Tongue (tissue), 2 donors: ENCODE measurements around the gene ZCCHC8. TPM values are rescaled to one million over a fixed set of nuclear protein-coding genes. Genes with fewer than 3 reads are reported as not detected.
"Not testable (repeated sequence)": the region's sequence is repeated elsewhere in the genome, so short reads cannot be mapped to it uniquely, and the experiment has no call there.

Experiments
- DNase-seq: peaks from one replicate; pipeline ENCODE4 v3.0.0-alpha.2; 2015
- total RNA-seq: library from RNA; depleted of rRNA; stranded (reverse); fragments of >200 nt; gene quantifications from one replicate; pipeline ENCODE4 v1.2.3, GENCODE V29; 2014

Gene ZCCHC8
- total RNA-seq, 1 donor from 2014 or later, result 31.3 TPM

- DNase-seq, result peak; percentile 88
Measured at GRCh38 chr12:122471324-122472226, 29.2 kb downstream of the ZCCHC8 start.

- not testable (repeated sequence) for DNase-seq
Measured at GRCh38 chr12:122470576-122470975, 30.2 kb downstream of the ZCCHC8 start.

GRCh38 chr12:122469856-122470255 is 30.9 kb downstream of the ZCCHC8 start:
- DNase-seq, result not testable (repeated sequence)

GRCh38 chr12:122467983-122468382 is 32.7 kb downstream of the ZCCHC8 start:
- DNase-seq, result peak; percentile 32

GRCh38 chr12:122464317-122465042 is 36.3 kb downstream of the ZCCHC8 start:
- DNase-seq, result peak; percentile 90

- no peak for DNase-seq
Measured at GRCh38 chr12:122460641-122461040, 40.1 kb downstream of the ZCCHC8 start.

- DNase-seq, result no peak
Measured at GRCh38 chr12:122460061-122460460, 40.7 kb downstream of the ZCCHC8 start.

- DNase-seq, result no peak
Measured at GRCh38 chr12:122459211-122459610, 41.5 kb downstream of the ZCCHC8 start.

- DNase-seq, result no peak
Measured at GRCh38 chr12:122458105-122459035, 42.4 kb downstream of the ZCCHC8 start.

- DNase-seq, result no peak
Measured at GRCh38 chr12:122457627-122458026, 43.1 kb downstream of the ZCCHC8 start.

- DNase-seq, result no peak
Measured at GRCh38 chr12:122454739-122455138, 46.0 kb downstream of the ZCCHC8 start.

- no peak for DNase-seq
Measured at GRCh38 chr12:122454250-122454721, 46.4 kb downstream of the ZCCHC8 start.

- DNase-seq, result no peak
Measured at GRCh38 chr12:122452701-122453285, 47.9 kb downstream of the ZCCHC8 start.

- no peak for DNase-seq
Measured at GRCh38 chr12:122449317-122449716, 51.4 kb downstream of the ZCCHC8 start.

- DNase-seq, result not testable (repeated sequence)
Measured at GRCh38 chr12:122447825-122448224, 52.9 kb downstream of the ZCCHC8 start.

GRCh38 chr12:122446390-122446789 is 54.3 kb downstream of the ZCCHC8 start:
- DNase-seq, result not testable (repeated sequence)

GRCh38 chr12:122444071-122444470 is 56.7 kb downstream of the ZCCHC8 start:
- not testable (repeated sequence) for DNase-seq

- not testable (repeated sequence) for DNase-seq
Measured at GRCh38 chr12:122438822-122439221, 61.9 kb downstream of the ZCCHC8 start.

- DNase-seq, result peak; percentile 86
Measured at GRCh38 chr12:122437656-122438121, 63.0 kb downstream of the ZCCHC8 start.

- no peak for DNase-seq
Measured at GRCh38 chr12:122435186-122435585, 65.5 kb downstream of the ZCCHC8 start.

GRCh38 chr12:122429043-122429442 is 71.7 kb downstream of the ZCCHC8 start:
- not testable (repeated sequence) for DNase-seq
